Measurements from ENCODE around the gene EXOSC10.

- no peak for TF ChIP-seq CTCF (IDR thresholded peaks at IDR 0.05; ENCODE audit: poor library complexity)
- TF ChIP-seq EZH2 (IDR thresholded peaks at IDR 0.05; ENCODE audit: borderline replicate concordance): no peak
- TF ChIP-seq EZH2phosphoT487 (IDR thresholded peaks at IDR 0.05; ENCODE audit: low read depth, severe bottlenecking, unreplicated experiment): no peak
Measured at GRCh38 chr1:11028018-11028417, 71.7 kb downstream of the EXOSC10 start.

Data from hepatocyte (in vitro differentiated cells).